Nephron (organoid): ENCODE data around the gene DIPK1A.

Experiments used
- H3K27ac Mint-ChIP-seq, 3 experiments: 2 replicates each; pipeline ENCODE4 v1.8.0; 2020; ENCODE audit warnings: mixed read lengths in 3 of 3, mild to moderate bottlenecking in 2 of 3, moderate library complexity in 1 of 3
- H3K27me3 Mint-ChIP-seq: 2 replicates; pipeline ENCODE4 v1.8.0; 2021; ENCODE audit warnings: low read depth, mild to moderate bottlenecking, moderate library complexity, mixed read lengths
- H3K36me3 Mint-ChIP-seq: 2 replicates; pipeline ENCODE4 v1.8.0; 2020; ENCODE audit warnings: low read depth, mixed read lengths
- H3K4me1 Mint-ChIP-seq: 2 replicates; pipeline ENCODE4 v1.8.0; 2020; ENCODE audit warnings: mixed read lengths
- H3K4me3 Mint-ChIP-seq, 3 experiments: 2 replicates each; pipeline ENCODE4 v1.8.0; 2020; ENCODE audit warnings: mild to moderate bottlenecking in 3 of 3, mixed read lengths in 3 of 3, moderate library complexity in 2 of 3
- H3K9me3 Mint-ChIP-seq: 2 replicates; pipeline ENCODE4 v1.8.0; 2020; ENCODE audit warnings: mixed read lengths
- TF ChIP-seq, protein P1 (sequence below), 3 experiments: fragments of 200-600 bp; sonication (generic); IDR thresholded peaks; one replicate each; pipeline ENCODE4 v1.5.0; 2021; ENCODE audit warnings: antibody characterized with exemption in 3 of 3; ENCODE audit not compliant: unreplicated experiment in 3 of 3

DIPK1A gene

DNA sequence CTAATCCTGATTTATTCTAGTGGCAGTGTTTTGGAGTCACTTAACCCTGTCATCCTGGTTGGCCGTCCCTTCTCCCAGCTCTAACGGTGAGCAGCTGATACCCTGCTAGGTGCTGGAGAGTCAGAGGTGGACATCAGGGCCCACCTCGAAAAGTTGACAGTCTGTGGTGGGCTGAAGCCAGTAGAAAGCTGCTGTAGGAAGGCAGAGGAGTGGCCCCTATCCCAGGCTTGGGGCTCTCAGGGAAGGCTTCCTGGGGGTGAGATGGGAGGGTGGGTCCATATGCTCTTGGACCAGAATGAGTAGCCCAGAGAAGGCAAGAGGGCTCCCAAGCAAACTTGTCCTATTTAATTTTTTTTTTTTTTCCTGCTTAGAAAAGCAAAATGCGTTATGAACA is 129.9 kb downstream of the DIPK1A start:
- H3K27me3 Mint-ChIP-seq: no peaks in the 10 kb centered on the region
- H3K36me3 Mint-ChIP-seq: peaks cover 37% of the 10 kb centered on the region
- H3K4me1 Mint-ChIP-seq: peaks cover 40% of the 10 kb centered on the region
- peak overlapping the region; percentile 98 to 99 (median 99) for H3K27ac Mint-ChIP-seq
- H3K4me3 Mint-ChIP-seq: peak overlapping the region; percentile 97 to 98 (median 98)
- TF ChIP-seq, protein P1, sequence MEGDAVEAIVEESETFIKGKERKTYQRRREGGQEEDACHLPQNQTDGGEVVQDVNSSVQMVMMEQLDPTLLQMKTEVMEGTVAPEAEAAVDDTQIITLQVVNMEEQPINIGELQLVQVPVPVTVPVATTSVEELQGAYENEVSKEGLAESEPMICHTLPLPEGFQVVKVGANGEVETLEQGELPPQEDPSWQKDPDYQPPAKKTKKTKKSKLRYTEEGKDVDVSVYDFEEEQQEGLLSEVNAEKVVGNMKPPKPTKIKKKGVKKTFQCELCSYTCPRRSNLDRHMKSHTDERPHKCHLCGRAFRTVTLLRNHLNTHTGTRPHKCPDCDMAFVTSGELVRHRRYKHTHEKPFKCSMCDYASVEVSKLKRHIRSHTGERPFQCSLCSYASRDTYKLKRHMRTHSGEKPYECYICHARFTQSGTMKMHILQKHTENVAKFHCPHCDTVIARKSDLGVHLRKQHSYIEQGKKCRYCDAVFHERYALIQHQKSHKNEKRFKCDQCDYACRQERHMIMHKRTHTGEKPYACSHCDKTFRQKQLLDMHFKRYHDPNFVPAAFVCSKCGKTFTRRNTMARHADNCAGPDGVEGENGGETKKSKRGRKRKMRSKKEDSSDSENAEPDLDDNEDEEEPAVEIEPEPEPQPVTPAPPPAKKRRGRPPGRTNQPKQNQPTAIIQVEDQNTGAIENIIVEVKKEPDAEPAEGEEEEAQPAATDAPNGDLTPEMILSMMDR (IDR thresholded peaks at IDR 0.05; ENCODE audit: unreplicated experiment in 3 of 3): no peak
- no peaks in the 10 kb centered on the region for H3K9me3 Mint-ChIP-seq

DNA sequence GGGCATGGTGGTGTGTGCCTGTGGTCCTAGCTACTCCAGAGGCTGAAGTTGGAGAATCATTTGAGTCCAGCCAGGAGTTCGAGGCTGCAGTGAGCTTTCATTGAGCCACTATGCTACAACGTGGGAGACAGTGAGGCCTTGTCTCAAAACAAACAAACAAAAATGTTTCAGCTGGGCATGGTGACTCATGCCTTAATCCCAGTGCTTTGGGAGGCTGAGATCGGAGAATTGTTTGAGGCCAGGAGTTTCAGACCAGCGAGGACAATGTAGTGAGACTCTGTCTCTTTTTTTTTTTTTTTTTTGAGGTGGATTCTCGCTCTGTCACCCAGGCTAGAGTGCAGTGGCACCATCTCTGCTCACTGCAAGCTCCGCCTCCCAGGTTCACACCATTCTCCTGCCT is 134.5 kb downstream of the DIPK1A start:
- no peaks in the 10 kb centered on the region for H3K27me3 Mint-ChIP-seq
- H3K9me3 Mint-ChIP-seq: no peaks in the 10 kb centered on the region
- no peaks in the 10 kb centered on the region for H3K36me3 Mint-ChIP-seq
- H3K27ac Mint-ChIP-seq: no peak overlapping the region
- TF ChIP-seq, protein P1 (IDR thresholded peaks at IDR 0.05; ENCODE audit: unreplicated experiment in 3 of 3): no peak
- no peaks in the 10 kb centered on the region for H3K4me1 Mint-ChIP-seq
- no peak overlapping the region for H3K4me3 Mint-ChIP-seq

DNA sequence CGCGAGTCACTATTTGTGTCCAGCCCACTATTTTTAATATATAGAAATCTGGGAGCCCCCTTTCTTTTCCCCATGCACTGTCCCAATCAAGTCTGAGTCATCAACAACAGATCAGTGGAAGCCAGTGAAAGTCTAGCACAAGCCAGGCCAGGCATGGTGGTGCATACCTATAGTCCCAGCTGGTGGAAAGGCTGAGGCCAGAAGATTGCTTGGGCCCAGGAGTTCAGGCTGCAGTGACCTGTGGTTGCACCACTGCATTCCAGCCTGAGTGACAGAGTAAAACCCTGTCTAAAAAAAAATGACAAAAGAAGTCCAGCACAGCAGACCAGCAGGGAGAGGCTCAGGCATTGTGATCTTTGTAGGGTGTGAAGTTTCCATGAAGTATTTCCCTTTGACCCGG is 138.4 kb downstream of the DIPK1A start:
- H3K4me3 Mint-ChIP-seq: no peak overlapping the region
- no peak overlapping the region for H3K27ac Mint-ChIP-seq
- no peaks in the 10 kb centered on the region for H3K4me1 Mint-ChIP-seq
- H3K27me3 Mint-ChIP-seq: no peaks in the 10 kb centered on the region
- TF ChIP-seq, protein P1 (IDR thresholded peaks at IDR 0.05; ENCODE audit: unreplicated experiment in 3 of 3): no peak
- H3K36me3 Mint-ChIP-seq: no peaks in the 10 kb centered on the region
- H3K9me3 Mint-ChIP-seq: no peaks in the 10 kb centered on the region

DNA sequence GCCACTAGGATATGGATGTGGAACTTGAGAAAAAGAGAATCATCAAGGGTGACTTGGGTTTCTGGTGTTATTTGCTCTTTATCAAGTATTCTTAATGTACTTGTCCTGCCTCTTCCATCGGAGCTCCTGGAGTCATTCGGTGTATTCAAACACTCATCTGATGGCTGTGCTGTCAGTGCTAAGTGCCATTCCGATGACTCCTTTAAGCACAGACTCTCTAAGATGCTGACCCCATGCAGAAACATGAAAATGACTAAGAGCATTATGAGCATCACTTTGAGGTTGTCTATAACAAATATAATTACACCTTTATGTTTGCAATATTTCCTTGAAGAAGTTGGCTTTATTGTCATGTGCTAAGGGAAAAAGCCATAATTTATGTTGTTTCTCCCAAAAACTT is 140.7 kb downstream of the DIPK1A start:
- H3K4me1 Mint-ChIP-seq: no peaks in the 10 kb centered on the region
- no peak overlapping the region for H3K4me3 Mint-ChIP-seq
- no peak overlapping the region for H3K27ac Mint-ChIP-seq
- TF ChIP-seq, protein P1 (IDR thresholded peaks at IDR 0.05; ENCODE audit: unreplicated experiment in 3 of 3): no peak
- H3K27me3 Mint-ChIP-seq: no peaks in the 10 kb centered on the region
- H3K36me3 Mint-ChIP-seq: no peaks in the 10 kb centered on the region
- H3K9me3 Mint-ChIP-seq: no peaks in the 10 kb centered on the region

DNA sequence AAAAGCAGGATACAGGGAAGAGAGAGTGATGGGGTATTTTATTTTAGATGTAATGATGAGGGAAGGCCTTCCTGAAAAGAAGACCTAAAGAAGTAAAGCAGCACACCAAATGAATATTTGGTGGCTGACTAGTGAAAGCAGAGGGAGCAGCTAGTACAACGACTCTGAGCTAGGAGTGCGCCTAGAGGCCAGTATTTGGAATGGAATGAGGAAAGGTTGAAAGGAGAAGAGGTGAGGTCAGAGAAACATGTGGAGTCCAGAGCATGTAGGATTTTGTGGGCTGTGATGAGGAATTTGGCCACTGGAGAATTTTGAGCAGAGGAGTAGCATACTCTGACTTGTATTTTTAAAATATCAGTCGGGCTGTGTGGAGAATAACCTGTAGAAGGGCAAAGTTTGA is 141.2 kb downstream of the DIPK1A start:
- Mint-ChIP-seq H3K4me1 (no peaks in the 10 kb centered on the region), H3K27ac (no peak overlapping the region), H3K27me3 (no peaks in the 10 kb centered on the region)

More for the DNA sequence above, 141.2 kb downstream of the DIPK1A start:
- Mint-ChIP-seq H3K36me3 (no peaks in the 10 kb centered on the region), H3K4me3 (no peak overlapping the region), H3K9me3 (no peaks in the 10 kb centered on the region)
- TF ChIP-seq, protein P1 (IDR thresholded peaks at IDR 0.05; ENCODE audit: unreplicated experiment in 3 of 3): no peak
